GM23338 (cell line): ENCODE results near the gene SKIC8. TPM values are rescaled to one million over a fixed set of nuclear protein-coding genes. Genes with fewer than 3 reads are reported as not detected.

Experiments
- ATAC-seq: fragments of 200-7000 bp; cut with Tn5 transposase; 3 replicates; pipeline ENCODE4 v1.9.1; 2020
- DNase-seq: peaks from one replicate; pipeline ENCODE4 v3.0.0-alpha.2; 2015; ENCODE audit warnings: low spot score
- H2AFZ ChIP-seq: fragments of 200-600 bp; sonication (generic); 2 replicates; pipeline ENCODE4 v1.8.0; 2016; ENCODE audit warnings: antibody characterized with exemption, mild to moderate bottlenecking, moderate library complexity
- H3F3A ChIP-seq: fragments of 200-600 bp; sonication (generic); replicated peaks from 2 replicates; pipeline ENCODE4 v1.8.0; 2017; ENCODE audit warnings: antibody characterized with exemption, mixed run types, low read depth
- H3K27ac ChIP-seq: fragments of 200-600 bp; sonication (generic); 2 replicates; pipeline ENCODE4 v1.6.1; 2016; ENCODE audit warnings: low read depth
- H3K27me3 ChIP-seq: fragments of 200-600 bp; sonication (generic); 2 replicates; pipeline ENCODE4 v1.8.0; 2016; ENCODE audit warnings: mild to moderate bottlenecking, mixed run types, moderate library complexity; ENCODE audit not compliant: insufficient read depth
- H3K36me3 ChIP-seq: fragments of 200-600 bp; sonication (generic); 2 replicates; pipeline ENCODE4 v1.8.0; 2016; ENCODE audit warnings: mild to moderate bottlenecking; ENCODE audit not compliant: insufficient read depth
- H3K4me1 ChIP-seq: fragments of 200-600 bp; sonication (generic); 2 replicates; pipeline ENCODE4 v1.8.0; 2016; ENCODE audit warnings: mild to moderate bottlenecking, moderate library complexity; ENCODE audit not compliant: insufficient read depth
- H3K4me2 ChIP-seq: fragments of 200-600 bp; sonication (generic); 2 replicates; pipeline ENCODE4 v1.7.1; 2017; ENCODE audit warnings: mixed run types
- H3K4me3 ChIP-seq: fragments of 200-600 bp; sonication (generic); 2 replicates; pipeline ENCODE4 v1.6.1; 2016; ENCODE audit warnings: mixed run types
- H3K79me2 ChIP-seq: fragments of 200-600 bp; sonication (generic); replicated peaks from 2 replicates; pipeline ENCODE4 v1.8.0; 2017; ENCODE audit warnings: mild to moderate bottlenecking; ENCODE audit not compliant: insufficient read depth
- H3K9me2 ChIP-seq: fragments of 200-600 bp; sonication (generic); 2 replicates; pipeline ENCODE4 v1.8.0; 2017; ENCODE audit not compliant: insufficient read depth
- H4K20me1 ChIP-seq: fragments of 200-600 bp; sonication (generic); replicated peaks from 2 replicates; pipeline ENCODE4 v1.8.0; 2017; ENCODE audit warnings: mild to moderate bottlenecking; ENCODE audit not compliant: insufficient read depth
- H3K27ac Mint-ChIP-seq: 2 replicates; pipeline ENCODE4 v1.8.0; 2020; ENCODE audit warnings: inconsistent platforms, mild to moderate bottlenecking, moderate library complexity, mixed read lengths
- H3K27me3 Mint-ChIP-seq: 3 replicates; pipeline ENCODE4 v1.8.0; 2022; ENCODE audit warnings: low read depth, mild to moderate bottlenecking, moderate library complexity, mixed read lengths, inconsistent platforms; ENCODE audit not compliant: insufficient read depth, poor library complexity
- H3K36me3 Mint-ChIP-seq: 3 replicates; pipeline ENCODE4 v1.8.0; 2021; ENCODE audit warnings: low read depth, mild to moderate bottlenecking, inconsistent platforms, moderate library complexity, mixed read lengths
- H3K4me1 Mint-ChIP-seq: 3 replicates; pipeline ENCODE4 v1.8.0; 2020; ENCODE audit warnings: mild to moderate bottlenecking, inconsistent platforms, mixed read lengths
- H3K4me3 Mint-ChIP-seq: 3 replicates; pipeline ENCODE4 v1.8.0; 2021; ENCODE audit warnings: moderate library complexity, mild to moderate bottlenecking, inconsistent platforms, mixed read lengths
- H3K9me3 Mint-ChIP-seq: 3 replicates; pipeline ENCODE4 v1.8.0; 2020; ENCODE audit warnings: moderate library complexity, mild to moderate bottlenecking, inconsistent platforms, mixed read lengths
- CREB1 ChIP-seq: fragments of 250-450 bp; sonication (Bioruptor Pico); IDR thresholded peaks from 2 replicates; pipeline ENCODE4 v1.5.0; 2020; ENCODE audit warnings: low read depth, mild to moderate bottlenecking, moderate library complexity
- EZH2phosphoT487 ChIP-seq: fragments of 200-600 bp; sonication (generic); IDR thresholded peaks from one replicate; pipeline ENCODE4 v1.8.1; 2018; ENCODE audit warnings: antibody characterized with exemption; ENCODE audit not compliant: unreplicated experiment
- NANOG ChIP-seq: IDR thresholded peaks from 2 replicates; pipeline ENCODE4 v1.6.1; 2016; ENCODE audit warnings: antibody characterized with exemption, borderline replicate concordance
- POLR2AphosphoS5 ChIP-seq: IDR thresholded peaks from 2 replicates; pipeline ENCODE4 v1.6.1; 2016; ENCODE audit warnings: antibody characterized with exemption, low read depth
- ZNF114 ChIP-seq: fragments of 250-450 bp; sonication (Bioruptor Pico); IDR thresholded peaks from 2 replicates; pipeline ENCODE4 v1.5.0; 2020; ENCODE audit warnings: mild to moderate bottlenecking, moderate library complexity
- ZNF331 ChIP-seq: fragments of 250-450 bp; sonication (Bioruptor Pico); IDR thresholded peaks from 2 replicates; pipeline ENCODE4 v1.5.0; 2020; ENCODE audit warnings: low read depth, mild to moderate bottlenecking, moderate library complexity
- polyA plus RNA-seq: library from polyadenylated mRNA; unstranded; fragments of >200 nt; fragmentation: Nextera tagmentation; extraction: Ambion mirVana; gene quantifications from 2 replicates; pipeline ENCODE4 v1.2.1, GENCODE V29; 2016
- total RNA-seq: library from RNA; depleted of rRNA; stranded (reverse); fragments of >200 nt; shearing (Covaris generic); gene quantifications from 2 replicates; pipeline ENCODE4 v1.2.3, GENCODE V29; 2014
- TF ChIP-seq, protein P1 (sequence below): IDR thresholded peaks from 2 replicates; pipeline ENCODE4 v1.6.1; 2016; ENCODE audit warnings: antibody characterized with exemption
- TF ChIP-seq, protein P2 (sequence below): IDR thresholded peaks from one replicate; pipeline ENCODE4 v1.6.1; 2018; ENCODE audit warnings: antibody characterized with exemption; ENCODE audit not compliant: unreplicated experiment
- TF ChIP-seq, protein P3 (sequence below), 2 experiments: fragments of 200-600 bp in 1 of 2; sonication (generic) in 1 of 2; conservative IDR thresholded peaks; 2 replicates each; pipeline versions ENCODE4 v1.5.1 to v1.6.1; 2016 to 2017; ENCODE audit warnings: antibody characterized with exemption in 2 of 2, low read depth in 2 of 2, mild to moderate bottlenecking in 2 of 2, moderate library complexity in 1 of 2
- TF ChIP-seq, protein P4 (sequence below): fragments of 250-450 bp; sonication (Bioruptor Pico); IDR thresholded peaks from 2 replicates; pipeline ENCODE4 v1.5.0; 2020; ENCODE audit warnings: mild to moderate bottlenecking, moderate library complexity

Gene SKIC8
- total and polyA plus RNA-seq, 2 experiments from 2014 or later: 59.4 to 73.8 TPM

DNA sequence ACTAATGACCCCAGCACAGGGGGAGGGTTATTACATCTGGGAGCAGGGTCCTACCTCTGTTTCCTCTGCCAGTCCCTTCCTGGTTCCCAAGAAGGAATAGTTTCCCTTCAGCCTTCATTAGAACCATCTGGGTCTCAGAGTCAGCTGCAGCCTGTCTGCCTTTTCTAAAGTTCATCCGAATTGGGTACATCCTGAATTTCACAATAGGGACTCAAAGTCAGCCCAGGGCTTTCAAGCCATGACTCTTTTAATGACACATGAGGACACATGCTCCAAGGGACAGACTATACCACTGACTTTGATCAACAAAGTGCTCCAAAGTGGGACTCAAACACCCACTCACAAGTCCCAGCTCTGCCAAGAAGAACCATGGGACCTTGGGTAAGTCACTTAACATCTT, 28.1 kb upstream of the SKIC8 start (continued):
- TF ChIP-seq POLR2AphosphoS5 (no peak), NANOG (no peak), CREB1 (CRISPR knock-in tag) (no peak), EZH2phosphoT487 (no peak), ZNF331 (CRISPR knock-in tag) (no peak), ZNF114 (CRISPR knock-in tag) (no peak)
- TF ChIP-seq, protein P1, sequence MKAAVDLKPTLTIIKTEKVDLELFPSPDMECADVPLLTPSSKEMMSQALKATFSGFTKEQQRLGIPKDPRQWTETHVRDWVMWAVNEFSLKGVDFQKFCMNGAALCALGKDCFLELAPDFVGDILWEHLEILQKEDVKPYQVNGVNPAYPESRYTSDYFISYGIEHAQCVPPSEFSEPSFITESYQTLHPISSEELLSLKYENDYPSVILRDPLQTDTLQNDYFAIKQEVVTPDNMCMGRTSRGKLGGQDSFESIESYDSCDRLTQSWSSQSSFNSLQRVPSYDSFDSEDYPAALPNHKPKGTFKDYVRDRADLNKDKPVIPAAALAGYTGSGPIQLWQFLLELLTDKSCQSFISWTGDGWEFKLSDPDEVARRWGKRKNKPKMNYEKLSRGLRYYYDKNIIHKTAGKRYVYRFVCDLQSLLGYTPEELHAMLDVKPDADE: no peak
- TF ChIP-seq, protein P2, sequence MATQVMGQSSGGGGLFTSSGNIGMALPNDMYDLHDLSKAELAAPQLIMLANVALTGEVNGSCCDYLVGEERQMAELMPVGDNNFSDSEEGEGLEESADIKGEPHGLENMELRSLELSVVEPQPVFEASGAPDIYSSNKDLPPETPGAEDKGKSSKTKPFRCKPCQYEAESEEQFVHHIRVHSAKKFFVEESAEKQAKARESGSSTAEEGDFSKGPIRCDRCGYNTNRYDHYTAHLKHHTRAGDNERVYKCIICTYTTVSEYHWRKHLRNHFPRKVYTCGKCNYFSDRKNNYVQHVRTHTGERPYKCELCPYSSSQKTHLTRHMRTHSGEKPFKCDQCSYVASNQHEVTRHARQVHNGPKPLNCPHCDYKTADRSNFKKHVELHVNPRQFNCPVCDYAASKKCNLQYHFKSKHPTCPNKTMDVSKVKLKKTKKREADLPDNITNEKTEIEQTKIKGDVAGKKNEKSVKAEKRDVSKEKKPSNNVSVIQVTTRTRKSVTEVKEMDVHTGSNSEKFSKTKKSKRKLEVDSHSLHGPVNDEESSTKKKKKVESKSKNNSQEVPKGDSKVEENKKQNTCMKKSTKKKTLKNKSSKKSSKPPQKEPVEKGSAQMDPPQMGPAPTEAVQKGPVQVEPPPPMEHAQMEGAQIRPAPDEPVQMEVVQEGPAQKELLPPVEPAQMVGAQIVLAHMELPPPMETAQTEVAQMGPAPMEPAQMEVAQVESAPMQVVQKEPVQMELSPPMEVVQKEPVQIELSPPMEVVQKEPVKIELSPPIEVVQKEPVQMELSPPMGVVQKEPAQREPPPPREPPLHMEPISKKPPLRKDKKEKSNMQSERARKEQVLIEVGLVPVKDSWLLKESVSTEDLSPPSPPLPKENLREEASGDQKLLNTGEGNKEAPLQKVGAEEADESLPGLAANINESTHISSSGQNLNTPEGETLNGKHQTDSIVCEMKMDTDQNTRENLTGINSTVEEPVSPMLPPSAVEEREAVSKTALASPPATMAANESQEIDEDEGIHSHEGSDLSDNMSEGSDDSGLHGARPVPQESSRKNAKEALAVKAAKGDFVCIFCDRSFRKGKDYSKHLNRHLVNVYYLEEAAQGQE: no peak

DNA sequence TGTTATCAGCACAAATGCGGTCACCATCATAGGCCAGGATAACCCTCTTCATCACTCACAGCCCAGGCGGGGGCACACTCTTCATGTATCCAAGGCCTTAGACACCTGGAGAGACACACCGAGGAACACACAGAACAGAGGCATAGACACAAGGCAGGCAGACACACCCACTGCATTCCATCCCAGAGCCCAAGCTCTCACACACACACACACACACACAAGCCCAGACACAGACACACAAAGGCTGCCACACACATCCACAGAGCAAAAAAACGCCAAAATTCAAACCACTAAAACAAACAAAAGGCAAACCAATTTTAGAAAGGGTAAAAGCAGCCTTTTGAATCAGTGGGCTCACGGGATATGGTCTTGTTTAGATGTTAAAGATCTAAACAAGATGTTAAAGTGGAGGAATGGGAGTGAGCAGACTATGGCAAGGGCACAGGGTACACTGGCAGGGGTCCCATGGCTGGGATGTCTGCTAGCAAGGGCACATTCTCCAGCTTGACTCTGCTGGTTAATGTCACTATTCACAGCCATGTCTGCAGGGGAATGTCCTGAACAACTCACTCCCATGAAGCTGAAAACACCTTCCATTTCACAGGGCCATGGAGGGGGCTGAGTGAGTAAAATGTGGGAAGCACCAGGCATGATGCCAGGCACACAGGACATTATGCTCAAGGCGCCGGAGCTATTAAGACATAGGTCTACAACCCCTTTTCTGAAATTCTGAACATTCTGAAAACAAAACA, 25.9 kb upstream of the SKIC8 start:
- Histone ChIP-seq H3K79me2 (no peaks in the 10 kb centered on the region), H3K9me2 (no peaks in the 10 kb centered on the region), H3K27me3 (no peaks in the 10 kb centered on the region), H3K36me3 (no peaks in the 10 kb centered on the region), H2AFZ (peak overlapping the region; percentile 47; the same call in 1 of the 2 replicates), H3K4me1 (peaks cover 21% of the 10 kb centered on the region; the same call in 1 of the 2 replicates), H3K4me2 (no peak overlapping the region), H3K4me3 (no peak overlapping the region), H3K27ac (no peak overlapping the region), H3F3A (0 out of 2 replicates have a peak, but pooled peaks cover 2% of the 10 kb centered on the region), H4K20me1 (no peaks in the 10 kb centered on the region)
- no peak overlapping the region for H3K27ac Mint-ChIP-seq
- no peaks in the 10 kb centered on the region for H3K9me3 Mint-ChIP-seq
- no peak; the same call in 2 of the 3 replicates for ATAC-seq
- peaks cover 43% of the 10 kb centered on the region for H3K4me1 Mint-ChIP-seq
- no peak overlapping the region for H3K4me3 Mint-ChIP-seq
- no peak for DNase-seq
- H3K27me3 Mint-ChIP-seq: peaks cover 2% of the 10 kb centered on the region
- TF ChIP-seq, protein P3, sequence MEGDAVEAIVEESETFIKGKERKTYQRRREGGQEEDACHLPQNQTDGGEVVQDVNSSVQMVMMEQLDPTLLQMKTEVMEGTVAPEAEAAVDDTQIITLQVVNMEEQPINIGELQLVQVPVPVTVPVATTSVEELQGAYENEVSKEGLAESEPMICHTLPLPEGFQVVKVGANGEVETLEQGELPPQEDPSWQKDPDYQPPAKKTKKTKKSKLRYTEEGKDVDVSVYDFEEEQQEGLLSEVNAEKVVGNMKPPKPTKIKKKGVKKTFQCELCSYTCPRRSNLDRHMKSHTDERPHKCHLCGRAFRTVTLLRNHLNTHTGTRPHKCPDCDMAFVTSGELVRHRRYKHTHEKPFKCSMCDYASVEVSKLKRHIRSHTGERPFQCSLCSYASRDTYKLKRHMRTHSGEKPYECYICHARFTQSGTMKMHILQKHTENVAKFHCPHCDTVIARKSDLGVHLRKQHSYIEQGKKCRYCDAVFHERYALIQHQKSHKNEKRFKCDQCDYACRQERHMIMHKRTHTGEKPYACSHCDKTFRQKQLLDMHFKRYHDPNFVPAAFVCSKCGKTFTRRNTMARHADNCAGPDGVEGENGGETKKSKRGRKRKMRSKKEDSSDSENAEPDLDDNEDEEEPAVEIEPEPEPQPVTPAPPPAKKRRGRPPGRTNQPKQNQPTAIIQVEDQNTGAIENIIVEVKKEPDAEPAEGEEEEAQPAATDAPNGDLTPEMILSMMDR (conservative IDR thresholded peaks at IDR 0.05; ENCODE audit: low read depth in 2 of 2): 0 out of 4 replicates have a peak, but pooled peaks of 1 of the 2 experiments have one; percentile 8
- TF ChIP-seq, protein P4, sequence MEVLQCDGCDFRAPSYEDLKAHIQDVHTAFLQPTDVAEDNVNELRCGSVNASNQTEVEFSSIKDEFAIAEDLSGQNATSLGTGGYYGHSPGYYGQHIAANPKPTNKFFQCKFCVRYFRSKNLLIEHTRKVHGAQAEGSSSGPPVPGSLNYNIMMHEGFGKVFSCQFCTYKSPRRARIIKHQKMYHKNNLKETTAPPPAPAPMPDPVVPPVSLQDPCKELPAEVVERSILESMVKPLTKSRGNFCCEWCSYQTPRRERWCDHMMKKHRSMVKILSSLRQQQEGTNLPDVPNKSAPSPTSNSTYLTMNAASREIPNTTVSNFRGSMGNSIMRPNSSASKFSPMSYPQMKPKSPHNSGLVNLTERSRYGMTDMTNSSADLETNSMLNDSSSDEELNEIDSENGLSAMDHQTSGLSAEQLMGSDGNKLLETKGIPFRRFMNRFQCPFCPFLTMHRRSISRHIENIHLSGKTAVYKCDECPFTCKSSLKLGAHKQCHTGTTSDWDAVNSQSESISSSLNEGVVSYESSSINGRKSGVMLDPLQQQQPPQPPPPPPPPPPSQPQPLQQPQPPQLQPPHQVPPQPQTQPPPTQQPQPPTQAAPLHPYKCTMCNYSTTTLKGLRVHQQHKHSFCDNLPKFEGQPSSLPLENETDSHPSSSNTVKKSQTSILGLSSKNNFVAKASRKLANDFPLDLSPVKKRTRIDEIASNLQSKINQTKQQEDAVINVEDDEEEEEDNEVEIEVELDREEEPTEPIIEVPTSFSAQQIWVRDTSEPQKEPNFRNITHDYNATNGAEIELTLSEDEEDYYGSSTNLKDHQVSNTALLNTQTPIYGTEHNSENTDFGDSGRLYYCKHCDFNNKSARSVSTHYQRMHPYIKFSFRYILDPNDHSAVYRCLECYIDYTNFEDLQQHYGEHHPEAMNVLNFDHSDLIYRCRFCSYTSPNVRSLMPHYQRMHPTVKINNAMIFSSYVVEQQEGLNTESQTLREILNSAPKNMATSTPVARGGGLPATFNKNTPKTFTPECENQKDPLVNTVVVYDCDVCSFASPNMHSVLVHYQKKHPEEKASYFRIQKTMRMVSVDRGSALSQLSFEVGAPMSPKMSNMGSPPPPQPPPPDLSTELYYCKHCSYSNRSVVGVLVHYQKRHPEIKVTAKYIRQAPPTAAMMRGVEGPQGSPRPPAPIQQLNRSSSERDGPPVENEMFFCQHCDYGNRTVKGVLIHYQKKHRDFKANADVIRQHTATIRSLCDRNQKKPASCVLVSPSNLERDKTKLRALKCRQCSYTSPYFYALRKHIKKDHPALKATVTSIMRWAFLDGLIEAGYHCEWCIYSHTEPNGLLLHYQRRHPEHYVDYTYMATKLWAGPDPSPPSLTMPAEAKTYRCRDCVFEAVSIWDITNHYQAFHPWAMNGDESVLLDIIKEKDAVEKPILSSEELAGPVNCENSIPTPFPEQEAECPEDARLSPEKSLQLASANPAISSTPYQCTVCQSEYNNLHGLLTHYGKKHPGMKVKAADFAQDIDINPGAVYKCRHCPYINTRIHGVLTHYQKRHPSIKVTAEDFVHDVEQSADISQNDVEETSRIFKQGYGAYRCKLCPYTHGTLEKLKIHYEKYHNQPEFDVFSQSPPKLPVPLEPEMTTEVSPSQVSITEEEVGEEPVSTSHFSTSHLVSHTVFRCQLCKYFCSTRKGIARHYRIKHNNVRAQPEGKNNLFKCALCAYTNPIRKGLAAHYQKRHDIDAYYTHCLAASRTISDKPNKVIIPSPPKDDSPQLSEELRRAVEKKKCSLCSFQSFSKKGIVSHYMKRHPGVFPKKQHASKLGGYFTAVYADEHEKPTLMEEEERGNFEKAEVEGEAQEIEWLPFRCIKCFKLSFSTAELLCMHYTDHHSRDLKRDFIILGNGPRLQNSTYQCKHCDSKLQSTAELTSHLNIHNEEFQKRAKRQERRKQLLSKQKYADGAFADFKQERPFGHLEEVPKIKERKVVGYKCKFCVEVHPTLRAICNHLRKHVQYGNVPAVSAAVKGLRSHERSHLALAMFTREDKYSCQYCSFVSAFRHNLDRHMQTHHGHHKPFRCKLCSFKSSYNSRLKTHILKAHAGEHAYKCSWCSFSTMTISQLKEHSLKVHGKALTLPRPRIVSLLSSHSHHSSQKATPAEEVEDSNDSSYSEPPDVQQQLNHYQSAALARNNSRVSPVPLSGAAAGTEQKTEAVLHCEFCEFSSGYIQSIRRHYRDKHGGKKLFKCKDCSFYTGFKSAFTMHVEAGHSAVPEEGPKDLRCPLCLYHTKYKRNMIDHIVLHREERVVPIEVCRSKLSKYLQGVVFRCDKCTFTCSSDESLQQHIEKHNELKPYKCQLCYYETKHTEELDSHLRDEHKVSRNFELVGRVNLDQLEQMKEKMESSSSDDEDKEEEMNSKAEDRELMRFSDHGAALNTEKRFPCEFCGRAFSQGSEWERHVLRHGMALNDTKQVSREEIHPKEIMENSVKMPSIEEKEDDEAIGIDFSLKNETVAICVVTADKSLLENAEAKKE: no peak
- H3K36me3 Mint-ChIP-seq: no peaks in the 10 kb centered on the region
